DND-41 (cell line): ENCODE data around the gene SPTBN5.

Source experiments
- ATAC-seq: fragments of 200-7000 bp; cut with Tn5 transposase; 3 replicates; pipeline ENCODE4 v1.9.1; 2021; ENCODE audit warnings: low read depth; ENCODE audit not compliant: insufficient read depth
- DNase-seq: peaks from one replicate; pipeline ENCODE4 v3.0.0-alpha.2; 2020
- H2AFZ ChIP-seq: 2 replicates; pipeline ENCODE4 v1.6.0; 2012; ENCODE audit warnings: low read depth, low read length
- H3K27ac ChIP-seq: 2 replicates; pipeline ENCODE4 v1.5.1; 2012; ENCODE audit warnings: low read length, inconsistent platforms
- H3K27me3 ChIP-seq: fragments of 200-600 bp; sonication (generic); 2 replicates; pipeline ENCODE4 v1.6.0; 2012; ENCODE audit warnings: low read length, mild to moderate bottlenecking, inconsistent platforms; ENCODE audit not compliant: insufficient read depth, poor library complexity
- H3K36me3 ChIP-seq: 2 replicates; pipeline ENCODE4 v1.5.1; 2012; ENCODE audit warnings: low read length, inconsistent platforms; ENCODE audit not compliant: insufficient read depth
- H3K4me1 ChIP-seq: 2 replicates; pipeline ENCODE4 v1.5.1; 2012; ENCODE audit warnings: mild to moderate bottlenecking, low read length; ENCODE audit not compliant: insufficient read depth
- H3K4me2 ChIP-seq: 2 replicates; pipeline ENCODE4 v1.6.0; 2012; ENCODE audit warnings: mild to moderate bottlenecking, moderate library complexity, low read length, inconsistent platforms; ENCODE audit not compliant: insufficient read depth
- H3K4me3 ChIP-seq, 2 experiments: fragments of 200-600 bp in 1 of 2; shearing (Covaris generic) in 1 of 2; 2 replicates each; pipeline ENCODE4 v1.5.1; 2012 to 2016; ENCODE audit warnings: inconsistent platforms in 2 of 2, low read length in 2 of 2, mild to moderate bottlenecking in 2 of 2, low read depth in 1 of 2, moderate library complexity in 1 of 2
- H3K79me2 ChIP-seq: 2 replicates; pipeline ENCODE4 v1.6.0; 2012; ENCODE audit warnings: low read length, inconsistent platforms; ENCODE audit not compliant: insufficient read depth
- H3K9ac ChIP-seq: 2 replicates; pipeline ENCODE4 v1.6.0; 2012; ENCODE audit warnings: low read depth, mild to moderate bottlenecking, inconsistent platforms, low read length, moderate library complexity
- H3K9me3 ChIP-seq: 2 replicates; pipeline ENCODE4 v1.5.1; 2012; ENCODE audit warnings: low read length, moderate library complexity, mild to moderate bottlenecking, inconsistent platforms; ENCODE audit not compliant: insufficient read depth, severe bottlenecking
- H4K20me1 ChIP-seq: 2 replicates; pipeline ENCODE4 v1.6.0; 2012; ENCODE audit warnings: low read length; ENCODE audit not compliant: insufficient read depth
- EZH2 ChIP-seq: IDR thresholded peaks from 3 replicates; pipeline ENCODE4 v1.6.1; 2012; ENCODE audit warnings: borderline replicate concordance, low read depth, mild to moderate bottlenecking, moderate library complexity, low read length, inconsistent platforms; ENCODE audit not compliant: severe bottlenecking
- TF ChIP-seq, protein P1 (sequence below): IDR thresholded peaks from 2 replicates; pipeline ENCODE4 v1.5.1; 2012; ENCODE audit warnings: borderline replicate concordance, low read length, moderate library complexity, mild to moderate bottlenecking; ENCODE audit not compliant: poor library complexity, severe bottlenecking; ENCODE audit errors: extremely low read depth

SPTBN5 gene

GRCh38 chr15:41919954-41920538, 26.2 kb upstream of the SPTBN5 start:
- no peak for TF ChIP-seq EZH2
- TF ChIP-seq, protein P1, sequence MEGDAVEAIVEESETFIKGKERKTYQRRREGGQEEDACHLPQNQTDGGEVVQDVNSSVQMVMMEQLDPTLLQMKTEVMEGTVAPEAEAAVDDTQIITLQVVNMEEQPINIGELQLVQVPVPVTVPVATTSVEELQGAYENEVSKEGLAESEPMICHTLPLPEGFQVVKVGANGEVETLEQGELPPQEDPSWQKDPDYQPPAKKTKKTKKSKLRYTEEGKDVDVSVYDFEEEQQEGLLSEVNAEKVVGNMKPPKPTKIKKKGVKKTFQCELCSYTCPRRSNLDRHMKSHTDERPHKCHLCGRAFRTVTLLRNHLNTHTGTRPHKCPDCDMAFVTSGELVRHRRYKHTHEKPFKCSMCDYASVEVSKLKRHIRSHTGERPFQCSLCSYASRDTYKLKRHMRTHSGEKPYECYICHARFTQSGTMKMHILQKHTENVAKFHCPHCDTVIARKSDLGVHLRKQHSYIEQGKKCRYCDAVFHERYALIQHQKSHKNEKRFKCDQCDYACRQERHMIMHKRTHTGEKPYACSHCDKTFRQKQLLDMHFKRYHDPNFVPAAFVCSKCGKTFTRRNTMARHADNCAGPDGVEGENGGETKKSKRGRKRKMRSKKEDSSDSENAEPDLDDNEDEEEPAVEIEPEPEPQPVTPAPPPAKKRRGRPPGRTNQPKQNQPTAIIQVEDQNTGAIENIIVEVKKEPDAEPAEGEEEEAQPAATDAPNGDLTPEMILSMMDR = no peak
- no peak overlapping the region for H3K4me2 ChIP-seq
- no peaks in the 10 kb centered on the region for H3K4me1 ChIP-seq
- H3K4me3 ChIP-seq = no peak overlapping the region
- no peak overlapping the region for H3K9ac ChIP-seq
- H2AFZ ChIP-seq = no peak overlapping the region
- H3K27me3 ChIP-seq = no peaks in the 10 kb centered on the region
- ATAC-seq = no peak
- H3K79me2 ChIP-seq = no peaks in the 10 kb centered on the region
- no peak overlapping the region for H3K27ac ChIP-seq
- DNase-seq = no peak
- no peaks in the 10 kb centered on the region for H3K9me3 ChIP-seq
- no peaks in the 10 kb centered on the region for H4K20me1 ChIP-seq
- H3K36me3 ChIP-seq = no peaks in the 10 kb centered on the region

- Histone ChIP-seq H3K9ac (no peak overlapping the region), H2AFZ (no peak overlapping the region), H4K20me1 (no peaks in the 10 kb centered on the region), H3K27ac (no peak overlapping the region), H3K4me3 (no peak overlapping the region), H3K4me2 (no peak overlapping the region), H3K4me1 (no peaks in the 10 kb centered on the region), H3K27me3 (no peaks in the 10 kb centered on the region), H3K36me3 (no peaks in the 10 kb centered on the region), H3K79me2 (no peaks in the 10 kb centered on the region), H3K9me3 (no peaks in the 10 kb centered on the region)
- ATAC-seq = no peak
- DNase-seq = no peak
- TF ChIP-seq, protein P1 = no peak
- TF ChIP-seq EZH2 = no peak
Measured at GRCh38 chr15:41919201-41919820, 25.5 kb upstream of the SPTBN5 start.

GRCh38 chr15:41918506-41919126, 24.8 kb upstream of the SPTBN5 start:
- H3K9ac ChIP-seq = no peak overlapping the region
- no peaks in the 10 kb centered on the region for H3K9me3 ChIP-seq
- TF ChIP-seq, protein P1 = no peak
- no peak for TF ChIP-seq EZH2
- no peak overlapping the region for H3K4me2 ChIP-seq
- H3K27me3 ChIP-seq = no peaks in the 10 kb centered on the region
- no peaks in the 10 kb centered on the region for H3K79me2 ChIP-seq
- no peaks in the 10 kb centered on the region for H3K4me1 ChIP-seq
- no peaks in the 10 kb centered on the region for H3K36me3 ChIP-seq
- H2AFZ ChIP-seq = no peak overlapping the region
- no peak overlapping the region for H3K4me3 ChIP-seq
- H3K27ac ChIP-seq = no peak overlapping the region
- no peak for DNase-seq
- H4K20me1 ChIP-seq = no peaks in the 10 kb centered on the region
- ATAC-seq = no peak
